Endothelial cell of umbilical vein (primary cell): ENCODE measurements around the gene SPARC. TPM values are rescaled to one million over a fixed set of nuclear protein-coding genes. Genes with fewer than 3 reads are reported as not detected.

Experiments used
- BruUV-seq: library from RNA; stranded (reverse); fragments of 400-500 nt; replicated peaks from 2 replicates; lab custom pipeline; 2021; lab: Mats Ljungman, UMichigan
- CTCF ChIA-PET: fragments of 300-600, 350-600 bp; sonication (Branson Sonifier 250); formaldehyde crosslinking; loops from one replicate; lab custom pipeline; 2021; ENCODE audit warnings: antibody characterized with exemption, inconsistent platforms; lab: Charles Lee
- POLR2A ChIA-PET: fragments of 300-600, 350-600 bp; sonication (Branson Sonifier 250); formaldehyde crosslinking; loops from one replicate; lab custom pipeline; 2021; ENCODE audit warnings: antibody characterized with exemption, inconsistent platforms; lab: Charles Lee
- DNase-seq: peaks from one replicate; pipeline ENCODE4 v3.0.0-alpha.2; 2011; ENCODE audit warnings: low read depth, low spot score
- FAIRE-seq: peaks from 2 replicates; lab custom pipeline; 2011; peaks lifted over from hg19 to GRCh38; lab: Jason Lieb, UNC
- H2AFZ ChIP-seq: 2 replicates; pipeline ENCODE4 v1.6.0; 2012; ENCODE audit warnings: low read depth, low read length, control low read depth, inconsistent platforms
- H3K27ac ChIP-seq: 2 replicates; pipeline ENCODE4 v1.5.1; 2011; ENCODE audit warnings: low read depth, mild to moderate bottlenecking, control low read depth, low read length, moderate library complexity; ENCODE audit not compliant: insufficient read depth
- H3K27me3 ChIP-seq, 2 experiments: 2 replicates each; pipeline versions ENCODE4 v1.6.0 to v1.6.1; 2011; ENCODE audit warnings: low read length in 2 of 2, mixed read lengths in 1 of 2; ENCODE audit not compliant: control insufficient read depth in 2 of 2, insufficient read depth in 2 of 2
- H3K36me3 ChIP-seq, 2 experiments: 2 replicates in 1 of 2; 3 replicates in 1 of 2; pipeline ENCODE4 v1.5.1; 2011; ENCODE audit warnings: low read length in 2 of 2, mild to moderate bottlenecking in 1 of 2, moderate library complexity in 1 of 2; ENCODE audit not compliant: control insufficient read depth in 2 of 2, insufficient read depth in 2 of 2; ENCODE audit errors: extremely low read depth in 1 of 2
- H3K4me1 ChIP-seq: 3 replicates; pipeline ENCODE4 v1.5.1; 2011; ENCODE audit warnings: mild to moderate bottlenecking, low read length; ENCODE audit not compliant: control insufficient read depth, insufficient read depth; ENCODE audit errors: extremely low read depth
- H3K4me2 ChIP-seq: 2 replicates; pipeline ENCODE4 v1.6.1; 2011; ENCODE audit warnings: low read length, control low read depth, mixed read lengths; ENCODE audit not compliant: insufficient read depth
- H3K4me3 ChIP-seq, 3 experiments: fragments of 200-600 bp in 1 of 3; sonication (generic), shearing (Covaris generic) in 1 of 3; replicated peaks in 1 of 3; 2 replicates each; pipeline ENCODE4 v1.5.1; 2011 to 2016; ENCODE audit warnings: control low read depth in 3 of 3, low read length in 3 of 3, mild to moderate bottlenecking in 2 of 3, inconsistent platforms in 1 of 3, low read depth in 1 of 3, moderate library complexity in 1 of 3; ENCODE audit not compliant: insufficient read depth in 1 of 3
- H3K79me2 ChIP-seq: 2 replicates; pipeline ENCODE4 v1.6.0; 2012; ENCODE audit warnings: low read length, inconsistent platforms; ENCODE audit not compliant: control insufficient read depth, insufficient read depth
- H3K9ac ChIP-seq: replicated peaks from 2 replicates; pipeline ENCODE3; 2011; ENCODE audit warnings: low read length, control low read depth; ENCODE audit not compliant: insufficient read depth; ENCODE audit errors: extremely low read depth
- H3K9me1 ChIP-seq: replicated peaks from 3 replicates; pipeline ENCODE4 v1.6.0; 2011; ENCODE audit warnings: mild to moderate bottlenecking, low read length; ENCODE audit not compliant: control insufficient read depth, insufficient read depth; ENCODE audit errors: extremely low read depth
- H3K9me3 ChIP-seq: replicated peaks from 2 replicates; pipeline ENCODE4 v1.5.1; 2012; ENCODE audit warnings: low read length, inconsistent platforms; ENCODE audit not compliant: control insufficient read depth, insufficient read depth
- H4K20me1 ChIP-seq: replicated peaks from 2 replicates; pipeline ENCODE3; 2011; ENCODE audit warnings: mild to moderate bottlenecking, low read length; ENCODE audit not compliant: control insufficient read depth, insufficient read depth; ENCODE audit errors: extremely low read depth
- CTCF ChIP-seq, 2 donors: IDR thresholded peaks; 1 replicate in 1 of 2; 2 replicates in 1 of 2; pipeline ENCODE4 v1.5.1; 2011; ENCODE audit warnings: low read length in 2 of 2, mild to moderate bottlenecking in 2 of 2, moderate library complexity in 2 of 2, control low read depth in 1 of 2, inconsistent platforms in 1 of 2, low read depth in 1 of 2; ENCODE audit not compliant: insufficient read depth in 1 of 2; ENCODE audit errors: extremely low read depth in 1 of 2
- EZH2 ChIP-seq: IDR thresholded peaks from 2 replicates; pipeline ENCODE4 v1.6.1; 2012; ENCODE audit warnings: borderline replicate concordance, low read depth, mild to moderate bottlenecking, moderate library complexity, low read length, inconsistent platforms; ENCODE audit not compliant: severe bottlenecking
- FOS ChIP-seq: IDR thresholded peaks from 2 replicates; pipeline ENCODE4 v1.6.1; 2011; ENCODE audit warnings: mild to moderate bottlenecking, low read length, moderate library complexity, borderline replicate concordance; ENCODE audit not compliant: insufficient read depth
- GATA2 ChIP-seq: IDR thresholded peaks from 2 replicates; pipeline ENCODE4 v1.7.0; 2011; ENCODE audit warnings: low read depth, mild to moderate bottlenecking, moderate library complexity, mixed read lengths, low read length; ENCODE audit not compliant: insufficient read length, insufficient read depth
- JUN ChIP-seq: IDR thresholded peaks from 2 replicates; pipeline ENCODE4 v1.6.1; 2011; ENCODE audit warnings: borderline replicate concordance, low read depth; ENCODE audit not compliant: insufficient read length, insufficient read depth
- MAX ChIP-seq: IDR thresholded peaks from 2 replicates; pipeline ENCODE4 v1.6.1; 2011; ENCODE audit not compliant: insufficient read depth, insufficient read length
- MYC ChIP-seq: IDR thresholded peaks from one replicate; pipeline ENCODE4 v1.6.1; 2011; ENCODE audit warnings: mild to moderate bottlenecking, low read depth, low read length
- POLR2A ChIP-seq: IDR thresholded peaks from 2 replicates; pipeline ENCODE4 v1.6.1; 2012; ENCODE audit warnings: low read depth, mild to moderate bottlenecking, control low read depth, low read length
- POLR2AphosphoS5 ChIP-seq: IDR thresholded peaks from 2 replicates; pipeline ENCODE4 v1.6.1; 2012; ENCODE audit warnings: low read depth, mild to moderate bottlenecking, control low read depth, low read length, moderate library complexity; ENCODE audit not compliant: insufficient read depth
- dilution Hi-C: fragments of 300-500 bp; cut with MboI; formaldehyde crosslinking; loops from one replicate; pipeline ENCODE4 v1.15.0; 2019; ENCODE audit warnings: low sequenced_read_pairs; ENCODE audit not compliant: extremely low pct_ligation_motif_present
- intact Hi-C: fragments of 100-400 bp; cut with micrococcal nuclease; formaldehyde crosslinking; loops from one replicate; pipeline ENCODE4 v1.10.0; 2022
- polyA plus RNA-seq, 4 experiments: library from polyadenylated mRNA; depleted of rRNA in 3 of 4; stranded (reverse) in 3 of 4; unstranded in 1 of 4; fragments of >200 nt; gene quantifications; 2 replicates each; pipeline versions ENCODE4 v1.2.1 to v1.2.3, GENCODE V29; 2011 to 2012; ENCODE audit warnings: missing spikeins in 1 of 4
- total RNA-seq: library from RNA; stranded (reverse); gene quantifications from 2 replicates; pipeline ENCODE4 v1.2.3, GENCODE V29; 2021

The SPARC gene
- total and polyA plus RNA-seq, 2 donors (not counting 3 experiments of a cell fraction or from before 2014, with no cell fraction given): 2,962 to 3,114 TPM

GRCh38 chr5:151614565-151614964 lies 72.2 kb downstream of the SPARC start:
- FAIRE-seq: no peak
- no peak overlapping the region for H3K27ac ChIP-seq
- CTCF ChIA-PET: interaction anchor here (1.5 kb wide), 1 partner anchor 38 kb away, joined by 5 read pairs; no protein-coding TSS in a partner anchor
- no peak overlapping the region for H2AFZ ChIP-seq
- POLR2A ChIA-PET: no interaction called here
- H3K9me1 ChIP-seq: no peaks in the 10 kb centered on the region
- BruUV-seq: no TSS peak
- no peaks in the 10 kb centered on the region for H3K4me1 ChIP-seq
- no peak overlapping the region for H3K9ac ChIP-seq
- no peaks in the 10 kb centered on the region for H3K36me3 ChIP-seq
- dilution Hi-C loops: no loop called here
- no peak for TF ChIP-seq FOS
- TF ChIP-seq POLR2AphosphoS5: no peak
- no peak for TF ChIP-seq CTCF (IDR thresholded peaks at IDR 0.05; ENCODE audit: extremely low read depth in 1 of 2, insufficient read depth in 1 of 2, low read depth in 1 of 2, low read length in 2 of 2)
- TF ChIP-seq GATA2: no peak
- TF ChIP-seq EZH2: no peak
- TF ChIP-seq JUN: no peak
- TF ChIP-seq MAX: no peak
- TF ChIP-seq POLR2A: no peak
- TF ChIP-seq MYC: no peak
- intact Hi-C loops: no loop called here
- H3K27me3 ChIP-seq: peaks cover 0 to 2% of the 10 kb centered on the region in 2 experiments
- no peak for DNase-seq
- no peak overlapping the region for H3K4me3 ChIP-seq
- no peaks in the 10 kb centered on the region for H3K79me2 ChIP-seq
- no peak overlapping the region for H3K4me2 ChIP-seq
- H3K9me3 ChIP-seq: no peaks in the 10 kb centered on the region
- H4K20me1 ChIP-seq: no peaks in the 10 kb centered on the region
